ENCODE data around the gene SCN4B.

DNA sequence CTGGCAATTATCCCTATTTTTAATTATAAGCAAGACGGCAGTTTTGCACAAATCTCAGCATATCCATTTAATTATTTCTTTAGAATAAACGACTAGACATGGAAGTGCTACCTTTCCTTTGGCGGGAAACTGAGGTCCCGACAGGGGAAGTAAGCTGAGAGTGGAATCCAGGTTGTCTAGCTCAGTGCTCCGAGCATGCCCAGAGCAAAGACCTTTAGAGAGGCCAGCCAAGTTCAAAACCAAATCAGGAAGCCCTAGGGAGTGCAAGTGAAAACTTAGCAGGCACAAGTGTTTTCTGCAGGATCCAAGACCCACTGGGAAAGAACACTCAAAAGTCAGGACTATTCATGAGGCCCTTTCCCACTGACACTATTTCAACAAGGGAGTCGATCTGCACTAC lies 46.5 kb upstream of the SCN4B start:
- TF ChIP-seq, protein P1, sequence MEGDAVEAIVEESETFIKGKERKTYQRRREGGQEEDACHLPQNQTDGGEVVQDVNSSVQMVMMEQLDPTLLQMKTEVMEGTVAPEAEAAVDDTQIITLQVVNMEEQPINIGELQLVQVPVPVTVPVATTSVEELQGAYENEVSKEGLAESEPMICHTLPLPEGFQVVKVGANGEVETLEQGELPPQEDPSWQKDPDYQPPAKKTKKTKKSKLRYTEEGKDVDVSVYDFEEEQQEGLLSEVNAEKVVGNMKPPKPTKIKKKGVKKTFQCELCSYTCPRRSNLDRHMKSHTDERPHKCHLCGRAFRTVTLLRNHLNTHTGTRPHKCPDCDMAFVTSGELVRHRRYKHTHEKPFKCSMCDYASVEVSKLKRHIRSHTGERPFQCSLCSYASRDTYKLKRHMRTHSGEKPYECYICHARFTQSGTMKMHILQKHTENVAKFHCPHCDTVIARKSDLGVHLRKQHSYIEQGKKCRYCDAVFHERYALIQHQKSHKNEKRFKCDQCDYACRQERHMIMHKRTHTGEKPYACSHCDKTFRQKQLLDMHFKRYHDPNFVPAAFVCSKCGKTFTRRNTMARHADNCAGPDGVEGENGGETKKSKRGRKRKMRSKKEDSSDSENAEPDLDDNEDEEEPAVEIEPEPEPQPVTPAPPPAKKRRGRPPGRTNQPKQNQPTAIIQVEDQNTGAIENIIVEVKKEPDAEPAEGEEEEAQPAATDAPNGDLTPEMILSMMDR (IDR thresholded peaks at IDR 0.05; ENCODE audit: extremely low read depth in 1 of 2, insufficient read depth in 1 of 2, low read depth in 1 of 2, low read length in 2 of 2): no peak
- TF ChIP-seq POLR2A (IDR thresholded peaks at IDR 0.05; ENCODE audit: low read depth, low read length): no peak
- no peak for TF ChIP-seq FOS (IDR thresholded peaks at IDR 0.05; ENCODE audit: borderline replicate concordance, insufficient read depth, low read length)
- no peak for TF ChIP-seq EZH2 (IDR thresholded peaks at IDR 0.05; ENCODE audit: borderline replicate concordance, low read depth, low read length, severe bottlenecking)
- TF ChIP-seq POLR2AphosphoS5 (IDR thresholded peaks at IDR 0.05; ENCODE audit: insufficient read depth, low read depth, low read length): no peak
- TF ChIP-seq MAX (IDR thresholded peaks at IDR 0.05; ENCODE audit: insufficient read depth, insufficient read length): no peak
- TF ChIP-seq JUN (IDR thresholded peaks at IDR 0.05; ENCODE audit: borderline replicate concordance, insufficient read depth, insufficient read length, low read depth): no peak
